ENCODE data around the gene HDHD3. TPM values are rescaled to one million over a fixed set of nuclear protein-coding genes. Genes with fewer than 3 reads are reported as not detected.

The HDHD3 gene
- polyA plus RNA-seq, 3 donors = 8.3 to 12.0 (median 9.2) TPM

- 88% methylated on average over 2 of the region's 3 CpGs for WGBS (ENCODE audit: insufficient coverage)
- no peak overlapping the region for H3K4me2 ChIP-seq (replicated peaks; ENCODE audit: extremely low read depth, low read length, poor library complexity, severe bottlenecking)
- H3K9me3 Mint-ChIP-seq = no peaks in the 10 kb centered on the region
- no peak overlapping the region for H3K27ac ChIP-seq (ENCODE audit: low read depth in 1 of 2, low read length in 2 of 2)
- H3K36me3 ChIP-seq (replicated peaks in 1 of 2; ENCODE audit: control insufficient read depth in 1 of 2, insufficient read depth in 2 of 2, low read length in 2 of 2) = peaks cover 9 to 21% of the 10 kb centered on the region in 2 donors
- H3K27ac Mint-ChIP-seq = no peak overlapping the region
- DNase-seq = no peak
- H3K4me3 ChIP-seq (replicated peaks in 1 of 3; ENCODE audit: low read depth in 2 of 3, low read length in 3 of 3) = no peak overlapping the region
- peaks cover 8 to 23% of the 10 kb centered on the region in 2 donors for H3K36me3 Mint-ChIP-seq
- H3K4me1 ChIP-seq (ENCODE audit: control insufficient read depth in 1 of 2, insufficient read depth in 2 of 2, low read length in 2 of 2) = peaks cover 9 to 11% of the 10 kb centered on the region in 2 donors
- H3K4me1 Mint-ChIP-seq = peaks cover 15% of the 10 kb centered on the region
- TF ChIP-seq CTCF (IDR thresholded peaks at IDR 0.05) = no peak
- intact Hi-C loops (cut with micrococcal nuclease) = no loop called here
- no peaks in the 10 kb centered on the region for H3K9me3 ChIP-seq (replicated peaks in 1 of 2; ENCODE audit: control insufficient read depth in 1 of 2, insufficient read depth in 1 of 2, low read length in 2 of 2)
- no peaks in the 10 kb centered on the region for H3K27me3 ChIP-seq (ENCODE audit: control insufficient read depth in 2 of 2, insufficient read depth in 2 of 2, low read length in 2 of 2)
- H2AFZ ChIP-seq (ENCODE audit: insufficient read depth, low read depth, low read length, poor library complexity, severe bottlenecking) = no peak overlapping the region
- H3K79me2 ChIP-seq (ENCODE audit: insufficient read depth, low read length) = no peaks in the 10 kb centered on the region
- H4K20me1 ChIP-seq (ENCODE audit: insufficient read depth, low read length) = no peaks in the 10 kb centered on the region
- no peak overlapping the region for H3K9ac ChIP-seq (ENCODE audit: insufficient read depth, low read length, poor library complexity, severe bottlenecking)
- no peaks in the 10 kb centered on the region for H3K27me3 Mint-ChIP-seq (ENCODE audit: low read depth in 3 of 3)
- H3K4me3 Mint-ChIP-seq = no peak overlapping the region
Observed at GRCh38 chr9:113373256-113373655, 3.5 kb downstream of the HDHD3 start.

GRCh38 chr9:113372059-113372458 lies 4.7 kb downstream of the HDHD3 start:
- H3K36me3 ChIP-seq (replicated peaks in 1 of 2; ENCODE audit: control insufficient read depth in 1 of 2, insufficient read depth in 2 of 2, low read length in 2 of 2) = peaks cover 9 to 21% of the 10 kb centered on the region in 2 donors
- H3K36me3 Mint-ChIP-seq = peaks cover 8 to 23% of the 10 kb centered on the region in 2 donors
- H3K4me3 Mint-ChIP-seq = peak overlapping the region in 1 of 2 donors; percentile 24
- no peaks in the 10 kb centered on the region for H3K9me3 ChIP-seq (replicated peaks in 1 of 2; ENCODE audit: control insufficient read depth in 1 of 2, insufficient read depth in 1 of 2, low read length in 2 of 2)
- no peaks in the 10 kb centered on the region for H3K9me3 Mint-ChIP-seq
- DNase-seq = no peak
- no peak overlapping the region for H3K27ac Mint-ChIP-seq
- no peak overlapping the region for H3K4me2 ChIP-seq (replicated peaks; ENCODE audit: extremely low read depth, low read length, poor library complexity, severe bottlenecking)
- peaks cover 12% of the 10 kb centered on the region for H3K4me1 Mint-ChIP-seq
- H3K4me3 ChIP-seq (replicated peaks in 1 of 3; ENCODE audit: low read depth in 2 of 3, low read length in 3 of 3) = no peak overlapping the region
- H3K4me1 ChIP-seq (ENCODE audit: control insufficient read depth in 1 of 2, insufficient read depth in 2 of 2, low read length in 2 of 2) = peaks cover 8 to 9% of the 10 kb centered on the region in 2 donors
- intact Hi-C loops (cut with micrococcal nuclease) = no loop called here
- WGBS (ENCODE audit: insufficient coverage) = 100% methylated on average over 5 of the region's 5 CpGs
- no peak overlapping the region for H3K9ac ChIP-seq (ENCODE audit: insufficient read depth, low read length, poor library complexity, severe bottlenecking)
- no peak overlapping the region for H3K27ac ChIP-seq (ENCODE audit: low read depth in 1 of 2, low read length in 2 of 2)
- H3K27me3 Mint-ChIP-seq (ENCODE audit: low read depth in 3 of 3) = peaks cover 0 to 1% (median 0%) of the 10 kb centered on the region in 3 donors
- no peaks in the 10 kb centered on the region for H3K27me3 ChIP-seq (ENCODE audit: control insufficient read depth in 2 of 2, insufficient read depth in 2 of 2, low read length in 2 of 2)
- no peaks in the 10 kb centered on the region for H3K79me2 ChIP-seq (ENCODE audit: insufficient read depth, low read length)
- TF ChIP-seq CTCF (IDR thresholded peaks at IDR 0.05) = no peak
- no peak overlapping the region for H2AFZ ChIP-seq (ENCODE audit: insufficient read depth, low read depth, low read length, poor library complexity, severe bottlenecking)
- H4K20me1 ChIP-seq (ENCODE audit: insufficient read depth, low read length) = no peaks in the 10 kb centered on the region

Measured in CD14-positive monocyte (primary cell).